Measurements from ENCODE around the gene YWHAB. TPM values are rescaled to one million over a fixed set of nuclear protein-coding genes. Genes with fewer than 3 reads are reported as not detected.
"Not testable (repeated sequence)": the region's sequence is repeated elsewhere in the genome, so short reads cannot be mapped to it uniquely, and the experiment has no call there.

Gene YWHAB
- total RNA-seq, 1 donor from 2014 or later: 205 TPM

- no peak overlapping the region for H3K4me3 Mint-ChIP-seq (ENCODE audit: unreplicated experiment)
- peak; percentile 2 for DNase-seq (ENCODE audit: extremely low spot score, unreplicated experiment)
- no peaks in the 10 kb centered on the region for H3K9me3 Mint-ChIP-seq (ENCODE audit: unreplicated experiment)
- peaks cover 15% of the 10 kb centered on the region for H3K27me3 Mint-ChIP-seq (ENCODE audit: unreplicated experiment)
- peaks cover 3% of the 10 kb centered on the region for H3K36me3 Mint-ChIP-seq (ENCODE audit: unreplicated experiment)
- peak overlapping the region; percentile 25 for H3K27ac Mint-ChIP-seq (ENCODE audit: unreplicated experiment)
- TF ChIP-seq, protein P1, sequence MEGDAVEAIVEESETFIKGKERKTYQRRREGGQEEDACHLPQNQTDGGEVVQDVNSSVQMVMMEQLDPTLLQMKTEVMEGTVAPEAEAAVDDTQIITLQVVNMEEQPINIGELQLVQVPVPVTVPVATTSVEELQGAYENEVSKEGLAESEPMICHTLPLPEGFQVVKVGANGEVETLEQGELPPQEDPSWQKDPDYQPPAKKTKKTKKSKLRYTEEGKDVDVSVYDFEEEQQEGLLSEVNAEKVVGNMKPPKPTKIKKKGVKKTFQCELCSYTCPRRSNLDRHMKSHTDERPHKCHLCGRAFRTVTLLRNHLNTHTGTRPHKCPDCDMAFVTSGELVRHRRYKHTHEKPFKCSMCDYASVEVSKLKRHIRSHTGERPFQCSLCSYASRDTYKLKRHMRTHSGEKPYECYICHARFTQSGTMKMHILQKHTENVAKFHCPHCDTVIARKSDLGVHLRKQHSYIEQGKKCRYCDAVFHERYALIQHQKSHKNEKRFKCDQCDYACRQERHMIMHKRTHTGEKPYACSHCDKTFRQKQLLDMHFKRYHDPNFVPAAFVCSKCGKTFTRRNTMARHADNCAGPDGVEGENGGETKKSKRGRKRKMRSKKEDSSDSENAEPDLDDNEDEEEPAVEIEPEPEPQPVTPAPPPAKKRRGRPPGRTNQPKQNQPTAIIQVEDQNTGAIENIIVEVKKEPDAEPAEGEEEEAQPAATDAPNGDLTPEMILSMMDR (IDR thresholded peaks at IDR 0.05): no peak
- H3K4me1 Mint-ChIP-seq (ENCODE audit: unreplicated experiment): peaks cover 20% of the 10 kb centered on the region
These were observed 26.7 kb upstream of the YWHAB start for GRCh38 chr20:44858606-44859360.

DNA sequence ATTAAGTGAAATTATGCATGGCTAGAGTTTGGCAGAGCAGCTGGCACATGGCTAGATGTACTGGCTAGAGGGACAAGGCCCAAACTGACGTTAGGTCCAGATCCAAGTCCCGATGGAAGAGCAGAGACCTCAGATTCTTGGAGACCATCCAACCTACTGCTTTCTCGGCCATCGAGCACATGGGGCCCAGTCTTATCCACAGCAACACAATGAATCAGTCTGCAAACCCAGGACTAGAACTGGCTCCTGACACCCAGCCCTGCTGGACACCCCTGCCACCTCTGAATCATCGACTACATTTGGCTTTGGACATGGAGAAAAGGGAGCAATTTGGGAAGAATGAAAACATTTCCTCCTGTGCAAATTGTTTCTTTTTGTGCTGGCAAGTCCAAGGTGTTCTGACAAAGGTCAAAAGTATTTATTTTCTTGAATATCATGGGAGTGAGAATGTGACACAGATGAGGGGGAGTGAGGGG lies 23.9 kb upstream of the YWHAB start:
- peaks cover 6% of the 10 kb centered on the region for H3K27me3 Mint-ChIP-seq (ENCODE audit: unreplicated experiment)
- peak overlapping the region; percentile 77 for H3K27ac Mint-ChIP-seq (ENCODE audit: unreplicated experiment)
- H3K36me3 Mint-ChIP-seq (ENCODE audit: unreplicated experiment): no peaks in the 10 kb centered on the region
- peak; percentile 30 for DNase-seq (ENCODE audit: extremely low spot score, unreplicated experiment)
- H3K4me3 Mint-ChIP-seq (ENCODE audit: unreplicated experiment): no peak overlapping the region
- H3K9me3 Mint-ChIP-seq (ENCODE audit: unreplicated experiment): no peaks in the 10 kb centered on the region
- TF ChIP-seq, protein P1 (IDR thresholded peaks at IDR 0.05): no peak
- H3K4me1 Mint-ChIP-seq (ENCODE audit: unreplicated experiment): peaks cover 22% of the 10 kb centered on the region

DNA sequence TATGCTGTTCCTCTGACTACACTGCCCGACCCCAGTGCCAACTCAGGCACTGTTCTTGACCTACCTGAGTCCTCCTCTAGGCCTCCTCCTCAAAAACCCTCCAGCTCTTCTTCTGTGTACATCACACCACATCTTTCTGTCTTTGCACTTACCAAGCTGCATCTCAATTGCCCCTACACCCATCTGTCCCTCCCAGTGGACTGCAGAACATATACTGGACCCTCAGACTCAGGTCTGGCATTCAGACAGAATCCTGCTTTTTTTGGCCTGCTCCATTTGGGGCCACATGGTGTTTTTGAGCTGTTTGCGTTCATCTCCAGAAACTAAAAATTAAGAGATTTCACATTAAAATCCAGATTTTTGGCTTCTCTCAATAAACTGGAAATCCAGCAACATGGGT lies 23.2 kb upstream of the YWHAB start:
- TF ChIP-seq, protein P1 (IDR thresholded peaks at IDR 0.05): no peak
- H3K27me3 Mint-ChIP-seq (ENCODE audit: unreplicated experiment): peaks cover 6% of the 10 kb centered on the region
- H3K4me1 Mint-ChIP-seq (ENCODE audit: unreplicated experiment): peaks cover 25% of the 10 kb centered on the region
- peak; percentile 64 for DNase-seq (ENCODE audit: extremely low spot score, unreplicated experiment)
- H3K27ac Mint-ChIP-seq (ENCODE audit: unreplicated experiment): peak overlapping the region; percentile 24
- no peak overlapping the region for H3K4me3 Mint-ChIP-seq (ENCODE audit: unreplicated experiment)
- H3K9me3 Mint-ChIP-seq (ENCODE audit: unreplicated experiment): no peaks in the 10 kb centered on the region
- no peaks in the 10 kb centered on the region for H3K36me3 Mint-ChIP-seq (ENCODE audit: unreplicated experiment)

DNA sequence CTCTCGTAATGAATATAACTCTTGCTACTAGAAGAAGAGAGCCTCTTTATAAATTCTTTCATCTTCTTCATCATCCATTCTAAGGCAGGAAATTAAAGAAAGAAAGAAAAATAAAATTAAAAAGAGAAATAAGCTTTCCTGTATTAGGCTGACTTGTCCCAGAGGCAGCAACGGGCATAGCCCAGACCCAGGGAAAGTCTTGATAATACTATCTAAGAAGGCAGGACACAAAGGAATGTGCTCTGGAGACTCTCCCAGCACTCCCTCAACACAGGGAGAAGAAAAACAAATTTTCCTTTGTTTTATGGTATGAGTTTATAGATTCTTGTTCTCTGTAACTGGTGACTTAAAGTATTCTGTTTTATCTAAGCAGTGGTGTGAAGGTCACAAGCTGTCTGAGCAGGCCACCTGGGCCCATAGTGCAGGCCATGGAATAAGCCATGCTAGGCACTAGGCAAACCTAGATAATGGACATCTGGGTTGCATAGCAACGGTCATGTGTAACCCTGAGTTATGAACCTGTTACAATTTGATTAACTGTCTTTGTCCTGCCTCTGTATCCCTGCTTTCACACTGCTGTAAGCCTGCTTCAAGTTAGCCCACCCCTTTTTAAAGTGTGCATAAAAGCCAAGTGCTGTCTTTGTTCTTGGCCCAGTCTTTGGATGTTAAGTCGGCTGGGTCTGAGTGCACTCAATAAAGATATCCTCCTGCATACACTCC lies 22.0 kb upstream of the YWHAB start:
- H3K9me3 Mint-ChIP-seq (ENCODE audit: unreplicated experiment); H3K36me3 Mint-ChIP-seq (ENCODE audit: unreplicated experiment); H3K27ac Mint-ChIP-seq (ENCODE audit: unreplicated experiment); H3K4me3 Mint-ChIP-seq (ENCODE audit: unreplicated experiment): not testable (repeated sequence)
- peaks cover 29% of the 10 kb centered on the region for H3K4me1 Mint-ChIP-seq (ENCODE audit: unreplicated experiment)
- DNase-seq (ENCODE audit: extremely low spot score, unreplicated experiment): peak; percentile 6
- peaks cover 15% of the 10 kb centered on the region for H3K27me3 Mint-ChIP-seq (ENCODE audit: unreplicated experiment)

GRCh38 chr20:44864493-44864892 lies 21.0 kb upstream of the YWHAB start:
- peaks cover 25% of the 10 kb centered on the region for H3K4me1 Mint-ChIP-seq (ENCODE audit: unreplicated experiment)
- H3K4me3 Mint-ChIP-seq (ENCODE audit: unreplicated experiment); H3K9me3 Mint-ChIP-seq (ENCODE audit: unreplicated experiment); H3K36me3 Mint-ChIP-seq (ENCODE audit: unreplicated experiment); H3K27ac Mint-ChIP-seq (ENCODE audit: unreplicated experiment): not testable (repeated sequence)
- H3K27me3 Mint-ChIP-seq (ENCODE audit: unreplicated experiment): peaks cover 18% of the 10 kb centered on the region
- DNase-seq (ENCODE audit: extremely low spot score, unreplicated experiment): peak; percentile 4
